Activated T-helper 2 cell treated with anti-CD3 and anti-CD28 coated beads, Interferon-gamma antibody, Interleukin-2, Interleukin-4, amounts not matched to agents 10 μg/mL and 5 μg/mL and 100 μg/mL, durations not matched to agents 14 hours and 24 hours and 36 hours (primary cell): ENCODE results near the gene CACNG5. TPM values are rescaled to one million over a fixed set of nuclear protein-coding genes. Genes with fewer than 3 reads are reported as not detected.

Experiments used
- DNase-seq: peaks from one replicate; pipeline ENCODE4 v3.0.0; 2021; ENCODE audit warnings: low spot score
- H3K27ac Mint-ChIP-seq: one replicate; pipeline ENCODE4 v1.8.0; 2021; ENCODE audit warnings: mixed read lengths
- H3K27me3 Mint-ChIP-seq: one replicate; pipeline ENCODE4 v1.8.0; 2021; ENCODE audit warnings: low read depth, mixed read lengths
- H3K36me3 Mint-ChIP-seq: one replicate; pipeline ENCODE4 v1.8.0; 2021; ENCODE audit warnings: low read depth, mixed read lengths
- H3K4me1 Mint-ChIP-seq: one replicate; pipeline ENCODE4 v1.8.0; 2021; ENCODE audit warnings: low read depth, mixed read lengths
- H3K4me3 Mint-ChIP-seq: one replicate; pipeline ENCODE4 v1.8.0; 2021; ENCODE audit warnings: low read depth, mild to moderate bottlenecking, moderate library complexity, mixed read lengths
- H3K9me3 Mint-ChIP-seq: one replicate; pipeline ENCODE4 v1.8.0; 2021; ENCODE audit warnings: mixed read lengths
- intact Hi-C: fragments of 100-400 bp; cut with micrococcal nuclease; formaldehyde crosslinking; loops from one replicate; pipeline ENCODE4 v1.15.1; 2023
- total RNA-seq: library from RNA; stranded (reverse); gene quantifications from 2 replicates; pipeline ENCODE4 v1.2.3, GENCODE V29; 2022

The CACNG5 gene
- total RNA-seq, 1 donor from 2014 or later, result not detected

DNA sequence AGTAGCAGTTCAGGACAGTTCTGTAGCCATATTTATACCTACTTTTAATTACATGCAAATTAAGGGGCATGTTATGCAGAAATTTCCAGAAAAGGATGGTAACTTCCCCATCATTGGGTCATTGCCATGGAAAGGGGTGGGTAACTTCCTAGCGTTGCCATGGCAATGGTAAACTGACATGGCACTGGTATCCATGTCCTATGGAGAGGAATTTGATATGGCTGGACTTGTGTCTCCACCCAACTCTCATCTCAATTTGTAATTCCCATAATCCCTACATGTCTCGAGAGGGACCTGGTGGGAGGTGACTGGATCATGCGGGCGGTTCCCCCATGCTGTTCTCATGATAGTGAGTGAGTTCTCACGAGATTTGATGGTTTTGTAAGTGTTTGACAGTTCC lies 94.0 kb downstream of the CACNG5 start:
- intact Hi-C loops, result no loop called here
- peaks cover 25% of the 10 kb centered on the region for H3K27me3 Mint-ChIP-seq
- H3K27ac Mint-ChIP-seq, result no peak overlapping the region
- H3K4me1 Mint-ChIP-seq, result no peaks in the 10 kb centered on the region
- no peak for DNase-seq
- no peak overlapping the region for H3K4me3 Mint-ChIP-seq
- no peaks in the 10 kb centered on the region for H3K36me3 Mint-ChIP-seq
- no peaks in the 10 kb centered on the region for H3K9me3 Mint-ChIP-seq

DNA sequence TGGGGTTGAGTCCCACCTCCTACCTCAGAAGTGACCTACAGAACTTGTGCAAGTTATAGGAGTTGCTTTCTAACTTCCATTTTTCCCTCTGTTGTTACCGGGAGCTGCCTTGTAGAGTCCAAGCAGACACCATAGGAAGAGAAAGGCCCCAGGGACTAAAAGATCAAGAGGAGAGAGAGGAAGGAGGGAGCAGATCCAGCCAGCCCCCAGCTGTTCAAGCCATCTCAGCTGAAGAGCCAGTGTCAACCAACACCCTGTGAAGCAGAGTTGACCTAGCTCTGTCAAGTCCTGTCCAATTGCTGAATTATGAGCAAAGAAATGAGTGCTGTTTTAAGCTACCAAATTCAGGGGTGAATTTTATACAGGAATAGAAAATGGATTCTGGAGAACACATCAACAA lies 94.7 kb downstream of the CACNG5 start:
- no peaks in the 10 kb centered on the region for H3K9me3 Mint-ChIP-seq
- no peak overlapping the region for H3K4me3 Mint-ChIP-seq
- H3K27ac Mint-ChIP-seq, result no peak overlapping the region
- H3K27me3 Mint-ChIP-seq, result peaks cover 21% of the 10 kb centered on the region
- H3K4me1 Mint-ChIP-seq, result no peaks in the 10 kb centered on the region
- H3K36me3 Mint-ChIP-seq, result no peaks in the 10 kb centered on the region
- no peak for DNase-seq
- intact Hi-C loops, result no loop called here

DNA sequence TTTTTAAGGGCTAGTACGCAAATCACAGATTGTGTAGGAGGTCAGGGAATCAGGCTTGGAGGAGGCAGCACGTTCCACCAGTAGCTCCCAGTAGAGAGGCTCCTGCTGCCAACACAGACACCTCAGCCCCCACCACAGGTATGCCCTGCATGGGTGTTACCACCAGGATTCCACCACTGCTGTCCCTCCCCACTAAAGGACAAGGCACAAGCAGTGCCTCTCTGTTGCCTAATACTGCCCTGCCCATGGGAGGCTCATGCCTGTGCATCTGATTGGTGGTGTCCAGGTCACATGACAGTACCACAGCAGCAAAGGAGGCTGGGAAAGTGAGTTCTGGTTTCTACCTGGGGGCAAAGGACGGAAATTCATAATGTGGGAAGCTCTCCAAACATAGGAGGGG lies 96.0 kb downstream of the CACNG5 start:
- H3K4me1 Mint-ChIP-seq, result no peaks in the 10 kb centered on the region
- no peak for DNase-seq
- no peak overlapping the region for H3K27ac Mint-ChIP-seq
- no peaks in the 10 kb centered on the region for H3K9me3 Mint-ChIP-seq
- intact Hi-C loops, result no loop called here
- H3K4me3 Mint-ChIP-seq, result no peak overlapping the region
- H3K36me3 Mint-ChIP-seq, result no peaks in the 10 kb centered on the region
- peaks cover 18% of the 10 kb centered on the region for H3K27me3 Mint-ChIP-seq

DNA sequence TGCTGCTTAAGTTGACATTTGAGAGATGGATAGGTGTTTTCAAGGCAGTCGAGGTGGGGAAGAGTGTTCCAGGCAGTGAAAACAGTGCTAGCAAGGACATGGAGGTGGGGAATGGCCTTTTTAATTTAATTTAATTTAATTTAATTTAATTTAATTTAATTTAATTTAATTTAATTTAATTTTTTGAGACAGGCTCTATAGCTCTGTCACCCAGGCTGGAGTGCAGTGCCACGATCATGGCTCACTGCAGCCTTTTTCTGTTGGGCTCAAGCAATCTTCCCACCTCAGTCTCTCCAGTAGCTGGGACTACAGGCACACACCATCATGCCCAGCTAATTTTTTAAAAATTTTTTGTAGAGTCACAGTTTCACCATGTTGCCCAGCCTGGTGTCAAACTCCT lies 97.4 kb downstream of the CACNG5 start:
- Mint-ChIP-seq H3K9me3 (no peaks in the 10 kb centered on the region), H3K36me3 (no peaks in the 10 kb centered on the region), H3K4me1 (no peaks in the 10 kb centered on the region), H3K27ac (no peak overlapping the region), H3K27me3 (peaks cover 7% of the 10 kb centered on the region), H3K4me3 (no peak overlapping the region)
- no peak for DNase-seq
- intact Hi-C loops, result no loop called here

DNA sequence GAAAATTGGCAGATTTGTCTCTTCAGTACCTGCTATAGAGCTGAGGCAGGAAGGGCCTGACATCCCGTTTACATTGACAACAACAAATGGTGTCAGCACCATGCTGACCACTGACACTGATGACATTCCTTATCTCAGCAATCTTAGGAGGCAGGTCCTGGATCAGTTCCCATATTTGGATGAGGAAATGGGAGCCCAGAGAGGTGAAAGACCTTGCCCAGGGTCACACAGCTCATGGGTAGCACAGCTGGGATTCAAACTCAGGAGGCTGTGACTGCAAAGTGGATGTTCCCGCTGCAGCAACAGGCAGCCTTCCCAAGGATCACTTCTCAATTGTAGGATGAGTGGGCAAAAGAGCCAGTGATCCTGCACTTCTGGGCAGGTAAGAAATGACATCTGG lies 99.1 kb downstream of the CACNG5 start:
- intact Hi-C loops, result no loop called here
- Mint-ChIP-seq H3K36me3 (no peaks in the 10 kb centered on the region), H3K27ac (no peak overlapping the region), H3K4me1 (no peaks in the 10 kb centered on the region), H3K4me3 (no peak overlapping the region), H3K27me3 (peaks cover 2% of the 10 kb centered on the region), H3K9me3 (no peaks in the 10 kb centered on the region)
- DNase-seq, result no peak

Other genes starting within 250 kb of the CACNG5 start
- not detected in 2 replicates for gene CACNG4, start 129.6 kb downstream of the CACNG5 start, total RNA-seq
- gene CACNG1, start 209.4 kb downstream of the CACNG5 start, total RNA-seq, result not detected in 2 replicates